A673 (cell line): Measurements from ENCODE around the gene HMX2.

ENCODE experiments used
- CTCF ChIP-seq: fragments of 300-800, 200-600 bp; sonication (generic); conservative IDR thresholded peaks from 2 replicates; pipeline ENCODE4 v1.5.1; 2017; ENCODE audit warnings: low read depth, mild to moderate bottlenecking, antibody characterized with exemption, low read length, moderate library complexity, mixed read lengths
- EZH2 ChIP-seq: fragments of 200-600 bp; sonication (generic); IDR thresholded peaks from 2 replicates; pipeline ENCODE4 v1.6.1; 2017; ENCODE audit warnings: borderline replicate concordance, low read depth, mild to moderate bottlenecking, mixed read lengths, antibody characterized with exemption, low read length; ENCODE audit not compliant: poor library complexity, severe bottlenecking

- TF ChIP-seq CTCF, result no peak
- peak; percentile 55 for TF ChIP-seq EZH2
Measured at GRCh38 chr10:123148414-123149161, 652 bp downstream of the HMX2 start.
